Stimulated activated CD4-positive, alpha-beta T cell treated with anti-CD3 and anti-CD28 coated beads, Interleukin-15, amount 100 ng/mL, for 1 hour (primary cell): Measurements from ENCODE around the gene NDFIP2.

Experiments
- DNase-seq, 2 donors: peaks; one replicate each; pipeline ENCODE4 v3.0.0-alpha.2; 2020; ENCODE audit warnings: low read depth in 1 of 2, low spot score in 1 of 2

The NDFIP2 gene

GRCh38 chr13:79492918-79493594 lies 12.1 kb downstream of the NDFIP2 start:
- no peak for DNase-seq

DNA sequence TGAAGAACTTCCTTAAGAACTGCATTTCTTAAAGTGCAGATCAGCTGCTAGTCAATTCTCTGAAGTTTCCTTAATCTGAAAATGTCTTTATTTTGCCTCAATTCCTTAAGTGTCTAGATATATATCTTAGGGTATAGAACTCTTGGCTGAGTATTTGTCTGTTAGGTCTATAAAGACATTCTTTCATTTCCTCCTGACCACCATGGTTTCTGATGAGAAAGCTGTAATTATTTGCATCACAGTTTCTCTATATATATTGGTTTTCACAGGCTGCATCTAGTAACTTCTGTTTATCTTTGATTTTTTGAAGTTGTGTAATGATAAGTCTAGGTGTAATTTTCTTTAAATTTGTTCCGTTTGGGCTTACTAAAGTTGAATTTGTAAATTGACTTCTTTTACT lies 15.2 kb downstream of the NDFIP2 start:
- no peak for DNase-seq

GRCh38 chr13:79497064-79497463 lies 16.1 kb downstream of the NDFIP2 start:
- no peak for DNase-seq

- DNase-seq = no peak
These were observed 16.9 kb downstream of the NDFIP2 start for GRCh38 chr13:79497852-79498251.

DNA sequence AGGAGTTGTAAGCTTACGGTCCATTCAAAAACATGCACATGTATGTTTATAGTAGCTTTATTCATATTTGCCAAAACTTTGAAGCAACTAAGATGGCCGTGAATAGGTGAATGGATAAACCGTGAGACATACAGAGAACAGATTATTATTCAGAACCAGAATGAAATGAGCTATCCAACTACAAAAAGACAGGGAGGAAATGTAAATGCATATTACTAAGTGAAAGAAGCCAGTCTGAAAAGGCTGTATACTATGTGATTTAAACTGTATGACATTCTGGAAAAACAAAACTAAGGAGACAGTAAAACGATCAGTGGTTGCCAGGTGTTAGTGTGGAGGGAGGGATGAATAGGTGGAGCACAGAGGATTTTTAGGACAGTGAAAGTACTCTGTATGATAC lies 19.9 kb downstream of the NDFIP2 start:
- DNase-seq = no peak

DNA sequence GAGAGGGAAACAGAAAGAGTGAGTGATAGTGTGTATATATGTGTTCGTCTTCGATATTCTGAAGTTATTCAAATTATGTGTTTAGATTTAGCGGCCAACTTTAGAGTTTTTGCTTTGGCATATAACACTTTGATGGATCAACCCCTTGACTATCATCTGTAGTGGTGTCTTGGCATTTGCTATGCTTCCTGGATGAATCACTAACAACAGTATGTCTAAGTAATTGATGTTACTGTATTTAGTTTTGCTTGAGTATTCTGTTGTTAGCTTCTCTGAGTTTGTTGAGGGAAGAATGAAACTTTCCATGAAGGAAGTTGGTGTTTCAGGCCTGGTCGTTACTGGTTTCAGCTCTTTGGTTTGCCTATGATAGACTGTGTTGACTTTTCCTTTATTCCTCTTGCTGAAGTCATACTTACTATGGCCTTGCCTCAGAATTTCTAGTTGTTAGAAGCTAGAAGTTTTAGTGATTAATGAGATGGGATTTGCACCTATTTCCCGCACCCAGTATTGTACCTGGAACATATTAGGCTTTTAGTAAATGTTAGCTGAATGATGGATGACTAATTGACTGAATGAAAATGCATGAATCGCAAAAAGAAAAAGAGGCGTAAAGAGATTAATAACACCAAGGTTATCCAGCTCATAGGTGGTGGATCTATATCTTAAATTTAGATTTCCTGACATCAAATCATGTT lies 20.7 kb downstream of the NDFIP2 start:
- no peak for DNase-seq

GRCh38 chr13:79502859-79503468 lies 22.0 kb downstream of the NDFIP2 start:
- DNase-seq = no peak

- DNase-seq = no peak
These were observed 22.6 kb downstream of the NDFIP2 start for GRCh38 chr13:79503473-79504017.

DNA sequence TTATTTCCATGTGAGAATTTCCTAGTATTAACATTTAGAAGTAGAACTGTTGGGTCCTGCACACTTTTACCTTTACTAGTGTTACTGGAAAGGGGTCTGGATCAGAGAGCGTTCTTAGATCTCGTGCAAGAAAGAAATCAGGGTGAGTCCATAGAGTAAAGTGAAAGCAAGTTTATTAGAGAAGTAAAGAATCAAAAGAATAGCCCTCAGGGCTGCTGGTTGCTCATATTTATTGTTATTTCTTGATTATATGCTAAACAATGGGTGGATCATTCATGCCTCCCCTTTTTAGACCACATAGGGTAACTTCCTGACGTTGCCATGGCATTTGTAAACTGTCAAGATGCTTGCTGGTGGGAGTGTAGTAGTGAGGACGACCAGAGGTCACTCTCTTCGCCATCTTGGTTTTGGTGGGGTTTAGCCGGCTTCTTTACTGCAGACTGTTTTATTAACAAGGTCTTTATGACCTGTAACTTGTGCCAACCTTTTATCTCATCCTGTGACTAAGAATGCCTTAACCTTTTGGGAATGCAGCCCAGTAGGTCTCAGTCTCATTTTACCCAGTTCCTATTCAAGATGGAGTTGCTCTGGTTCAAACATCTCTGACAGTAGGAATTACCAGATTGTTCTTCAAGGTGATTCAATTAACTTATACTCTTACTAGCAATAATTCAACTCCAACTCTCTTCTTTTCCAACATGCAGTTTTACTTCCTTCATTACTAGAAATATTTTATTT lies 27.4 kb downstream of the NDFIP2 start:
- no peak for DNase-seq

GRCh38 chr13:79511611-79512010 lies 30.7 kb downstream of the NDFIP2 start:
- DNase-seq = no peak

- no peak for DNase-seq
These were observed 32.0 kb downstream of the NDFIP2 start for GRCh38 chr13:79512950-79513349.

GRCh38 chr13:79516595-79516994 lies 35.6 kb downstream of the NDFIP2 start:
- no peak for DNase-seq

DNA sequence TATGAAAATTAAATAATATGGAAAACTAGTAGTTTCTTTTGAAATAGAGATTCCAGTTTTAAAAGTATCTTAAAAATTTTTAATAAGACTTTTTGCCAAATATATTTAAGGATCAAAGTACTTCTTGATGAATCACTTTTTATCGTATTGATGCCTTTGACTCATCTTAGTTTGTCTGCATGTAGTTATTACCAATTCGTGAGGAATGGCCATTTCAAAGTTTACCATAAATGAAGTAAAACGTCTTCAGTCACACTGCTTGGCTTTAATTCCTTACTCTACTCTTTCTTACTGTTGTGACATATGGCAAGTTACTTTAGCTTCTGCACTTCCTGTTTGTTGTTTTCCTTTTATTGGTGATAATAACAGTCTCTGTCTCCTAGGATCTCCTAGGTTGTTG lies 38.3 kb downstream of the NDFIP2 start:
- DNase-seq = no peak

- DNase-seq = no peak
These were observed 41.6 kb downstream of the NDFIP2 start for GRCh38 chr13:79522583-79522982.

DNA sequence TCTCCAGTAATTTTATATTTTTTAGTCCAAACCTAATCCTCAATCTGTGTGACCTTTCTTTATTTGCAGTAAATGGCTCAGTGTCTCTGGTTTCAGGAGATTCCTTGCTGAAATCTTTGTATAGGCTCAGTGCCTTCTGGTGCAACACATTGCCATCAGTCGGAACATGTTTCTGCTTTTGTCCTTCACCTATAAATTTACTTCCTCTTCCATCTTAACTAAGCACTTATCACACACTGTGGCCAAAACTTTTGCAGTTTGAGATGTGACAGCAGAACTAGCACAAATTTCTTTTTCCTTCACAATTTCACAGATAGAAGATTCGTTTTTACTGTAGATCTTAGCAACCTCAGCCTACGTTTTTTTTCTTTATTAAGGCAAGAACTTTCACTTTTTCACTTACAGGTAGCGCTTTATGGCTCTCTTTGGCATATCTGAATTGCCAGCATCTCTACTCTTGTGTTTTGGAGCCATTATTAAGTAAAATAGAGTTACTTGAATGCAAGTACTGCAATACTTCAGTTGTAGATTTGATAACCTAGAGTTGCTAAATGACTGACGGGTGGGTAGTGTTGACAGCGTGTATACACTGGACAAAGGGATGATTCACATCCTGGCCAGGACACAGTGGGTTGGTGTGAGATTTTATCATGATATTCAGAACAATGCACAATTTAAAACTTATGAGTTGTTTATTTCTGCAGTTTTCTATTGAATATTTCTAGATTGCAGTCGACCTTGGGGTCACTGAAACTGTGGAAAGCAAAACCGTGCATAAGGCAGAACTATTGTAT lies 44.3 kb downstream of the NDFIP2 start:
- DNase-seq = no peak

DNA sequence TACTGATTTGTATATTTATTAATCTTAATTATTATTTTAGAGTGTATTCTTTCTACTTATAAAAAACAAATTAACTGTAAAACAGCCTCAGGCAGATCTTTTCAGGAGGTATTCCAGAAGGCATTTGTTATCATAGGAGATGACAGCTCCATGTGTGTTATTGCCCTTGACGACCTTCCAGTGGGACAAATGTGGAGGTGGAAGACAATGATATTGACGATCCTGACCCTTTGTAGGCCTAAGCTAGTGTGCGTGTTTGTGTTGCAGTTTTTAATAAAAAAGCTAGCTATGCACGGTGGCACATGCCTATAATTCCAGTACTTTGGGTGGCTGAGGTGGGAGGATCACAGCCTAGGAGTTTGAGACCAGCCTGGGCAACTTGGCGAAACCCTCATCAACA lies 46.7 kb downstream of the NDFIP2 start:
- no peak for DNase-seq

DNA sequence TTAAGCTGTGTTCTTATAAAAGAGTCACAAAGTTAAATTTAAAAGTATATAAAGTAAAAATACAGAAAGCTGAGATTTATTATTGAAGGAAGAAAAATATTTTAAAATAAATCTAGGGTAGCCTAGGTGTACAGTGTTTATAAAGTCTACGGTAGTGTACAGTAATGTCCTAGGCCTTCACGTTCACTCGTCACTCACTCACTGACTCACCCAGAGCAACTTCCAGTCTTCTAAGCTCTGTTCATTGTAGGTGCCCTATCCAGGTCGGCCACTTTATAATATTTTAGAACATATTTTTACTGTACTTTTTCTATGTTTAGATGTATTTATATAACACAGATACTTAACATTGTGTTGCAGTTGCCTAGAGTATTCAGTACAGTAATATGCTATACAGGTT lies 47.4 kb downstream of the NDFIP2 start:
- no peak for DNase-seq

- DNase-seq = no peak
These were observed 47.8 kb downstream of the NDFIP2 start for GRCh38 chr13:79528759-79529191.

- no peak for DNase-seq
These were observed 48.9 kb downstream of the NDFIP2 start for GRCh38 chr13:79529817-79530216.

DNA sequence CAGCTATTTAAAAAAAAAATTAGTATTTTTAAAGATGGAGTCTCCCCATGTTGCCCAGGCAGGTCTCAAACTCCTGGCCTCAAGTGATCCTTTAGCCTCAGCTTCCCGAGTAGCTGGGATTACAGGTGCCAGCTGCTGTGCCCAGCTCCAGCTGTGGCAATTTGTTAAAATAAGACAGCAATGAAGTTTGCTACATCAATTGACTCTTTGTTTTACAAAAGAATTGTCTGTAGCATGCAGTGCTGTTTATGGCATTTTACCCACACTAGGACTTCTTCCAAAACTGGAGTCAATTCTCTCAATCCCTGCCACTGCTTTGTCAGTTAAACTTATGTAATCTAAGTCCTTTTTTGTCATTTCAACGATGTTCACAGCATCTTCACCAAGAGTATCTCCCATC lies 49.3 kb downstream of the NDFIP2 start:
- no peak for DNase-seq
